K562 (cell line): Measurements from ENCODE around the gene MAGEA4. TPM values are rescaled to one million over a fixed set of nuclear protein-coding genes. Genes with fewer than 3 reads are reported as not detected.
"Not testable (repeated sequence)": the region's sequence is repeated elsewhere in the genome, so short reads cannot be mapped to it uniquely, and the experiment has no call there.

Experiments
- ATAC-seq: fragments of 200-7000 bp; cut with Tn5 transposase; 3 replicates; pipeline ENCODE4 v1.9.1; 2020; ENCODE audit warnings: moderate library complexity
- BruUV-seq: library from RNA; stranded (reverse); fragments of 400-500 nt; replicated peaks from 2 replicates; lab custom pipeline; 2021; lab: Mats Ljungman, UMichigan
- CTCF ChIA-PET: fragments of 300-600 bp; formaldehyde crosslinking; extraction: SDS; loops from one replicate; lab custom pipeline; 2021; ENCODE audit warnings: low intra/inter-chr PET ratio; lab: Yijun Ruan, JAX
- POLR2A ChIA-PET: fragments of 300-600, 350-650 bp; sonication (Branson Sonifier 250); formaldehyde crosslinking; extraction: SDS; loops from one replicate; lab custom pipeline; 2021; ENCODE audit warnings: antibody characterized with exemption, inconsistent platforms; lab: Yijun Ruan, JAX
- DNase-seq, 4 experiments: peaks; one replicate each; pipeline versions ENCODE4 v3.0.0 to v3.0.0-alpha.2; 2011 to 2018; ENCODE audit warnings: low spot score in 3 of 4, mixed read lengths in 3 of 4; ENCODE audit errors: extremely low read depth in 1 of 4
- FAIRE-seq: peaks from 2 replicates; lab custom pipeline; 2011; peaks lifted over from hg19 to GRCh38; lab: Jason Lieb, UNC
- H2AFZ ChIP-seq: 2 replicates; pipeline ENCODE4 v1.6.0; 2011; ENCODE audit warnings: low read depth, low read length, control low read depth, inconsistent platforms
- H3K27ac ChIP-seq: fragments of 200-600 bp; 3 replicates; pipeline ENCODE4 v1.8.0; 2011; ENCODE audit warnings: low read depth, mild to moderate bottlenecking, control low read depth, inconsistent platforms, low read length, moderate library complexity, mixed read lengths; ENCODE audit errors: extremely low read depth
- H3K27me3 ChIP-seq, 2 experiments: fragments of 300-600 bp in 1 of 2; 2 replicates in 1 of 2; 3 replicates in 1 of 2; pipeline versions ENCODE4 v1.6.0 to v1.8.0; 2011; ENCODE audit warnings: inconsistent platforms in 2 of 2, low read length in 2 of 2, mild to moderate bottlenecking in 1 of 2, mixed read lengths in 1 of 2, moderate library complexity in 1 of 2; ENCODE audit not compliant: control insufficient read depth in 2 of 2, insufficient read depth in 2 of 2
- H3K36me3 ChIP-seq: fragments of 300-600 bp; 3 replicates; pipeline ENCODE4 v1.8.0; 2011; ENCODE audit warnings: mild to moderate bottlenecking, low read length, inconsistent platforms; ENCODE audit not compliant: control insufficient read depth, insufficient read depth
- H3K4me1 ChIP-seq, 2 experiments: fragments of 200-600 bp in 1 of 2; replicated peaks in 1 of 2; 2 replicates in 1 of 2; 3 replicates in 1 of 2; pipeline versions ENCODE4 v1.5.1 to v1.8.0; 2011; ENCODE audit warnings: inconsistent platforms in 2 of 2, low read length in 2 of 2, mild to moderate bottlenecking in 1 of 2, mixed read lengths in 1 of 2, moderate library complexity in 1 of 2; ENCODE audit not compliant: control insufficient read depth in 2 of 2, insufficient read depth in 2 of 2
- H3K4me2 ChIP-seq: 2 replicates; pipeline ENCODE4 v1.6.1; 2011; ENCODE audit warnings: low read length, control low read depth, inconsistent platforms, mixed read lengths; ENCODE audit not compliant: insufficient read depth
- H3K4me3 ChIP-seq: fragments of 200-600 bp; sonication (generic), shearing (Covaris generic); 2 replicates; pipeline ENCODE4 v1.5.1; 2016; ENCODE audit warnings: control low read depth, inconsistent platforms
- H3K79me2 ChIP-seq: fragments of 200-600 bp; 3 replicates; pipeline ENCODE4 v1.8.0; 2011; ENCODE audit warnings: low read length, inconsistent platforms; ENCODE audit not compliant: control insufficient read depth, insufficient read depth
- H3K9ac ChIP-seq, 2 experiments: 2 replicates each; pipeline versions ENCODE4 v1.6.0 to v1.6.1; 2011; ENCODE audit warnings: low read depth in 2 of 2, low read length in 2 of 2, control low read depth in 1 of 2, inconsistent platforms in 1 of 2, mild to moderate bottlenecking in 1 of 2, mixed read lengths in 1 of 2; ENCODE audit not compliant: insufficient read depth in 1 of 2
- H3K9me1 ChIP-seq: one replicate; pipeline ENCODE4 v1.6.0; 2011; ENCODE audit warnings: inconsistent platforms, mild to moderate bottlenecking, low read length, moderate library complexity; ENCODE audit not compliant: control insufficient read depth, insufficient read depth
- H3K9me3 ChIP-seq: replicated peaks from 2 replicates; pipeline ENCODE4 v1.5.1; 2011; ENCODE audit warnings: low read depth, low read length, inconsistent platforms; ENCODE audit not compliant: control insufficient read depth, insufficient read depth
- H4K20me1 ChIP-seq: replicated peaks from 2 replicates; pipeline ENCODE4 v1.6.1; 2011; ENCODE audit warnings: low read length, inconsistent platforms, mixed read lengths; ENCODE audit not compliant: control insufficient read depth, insufficient read depth
- GABPA ChIP-seq: fragments of 200-800 bp; sonication (Bioruptor generic); conservative IDR thresholded peaks from 2 replicates; pipeline ENCODE4 v1.6.1; 2016; ENCODE audit warnings: low read depth, missing genetic modification characterization, missing compliant biosample characterization
- GABPB1 ChIP-seq: sonication (generic); formaldehyde crosslinking; IDR thresholded peaks from 2 replicates; pipeline ENCODE4 v1.8.0; 2022; ENCODE audit warnings: mild to moderate bottlenecking, missing genetic modification reagents
- KDM4B ChIP-seq, 2 experiments: fragments of 450-650 bp in 1 of 2; sonication (generic) in 1 of 2; IDR thresholded peaks; 2 replicates each; pipeline ENCODE4 v1.6.1; 2016 to 2017; ENCODE audit warnings: borderline replicate concordance in 2 of 2, antibody characterized with exemption in 1 of 2, low read depth in 1 of 2, mild to moderate bottlenecking in 1 of 2
- MBD2 ChIP-seq: sonication (generic); IDR thresholded peaks from 2 replicates; pipeline ENCODE4 v1.6.1; 2016; ENCODE audit warnings: low read depth, borderline replicate concordance
- NR2F6 ChIP-seq: fragments of 450-650 bp; formaldehyde crosslinking; IDR thresholded peaks from 2 replicates; pipeline ENCODE4 v1.4.0; 2020; ENCODE audit warnings: mild to moderate bottlenecking
- PTBP1 ChIP-seq: fragments of 200-400 bp; formaldehyde crosslinking; IDR thresholded peaks from 2 replicates; pipeline ENCODE4 v1.6.1; 2017; ENCODE audit warnings: low read depth, low read length
- SP1 ChIP-seq: sonication (generic); formaldehyde crosslinking; IDR thresholded peaks from 2 replicates; pipeline ENCODE4 v1.8.1; 2022; ENCODE audit warnings: mild to moderate bottlenecking, missing genetic modification reagents
- ZNF551 ChIP-seq: fragments of 250-450 bp; sonication (Bioruptor Pico); IDR thresholded peaks from 2 replicates; pipeline ENCODE4 v1.5.0; 2021; ENCODE audit warnings: mild to moderate bottlenecking, moderate library complexity
- ZNF586 ChIP-seq: fragments of 450-650 bp; formaldehyde crosslinking; conservative IDR thresholded peaks from 2 replicates; pipeline ENCODE4 v1.4.0; 2020; ENCODE audit warnings: mild to moderate bottlenecking, moderate library complexity
- ZNF76 ChIP-seq: fragments of 250-450 bp; sonication (Bioruptor Pico); IDR thresholded peaks from 2 replicates; pipeline ENCODE4 v1.4.0; 2020; ENCODE audit warnings: mild to moderate bottlenecking, moderate library complexity, borderline replicate concordance
- ZNF766 ChIP-seq: fragments of 200-800 bp; sonication (Bioruptor generic); conservative IDR thresholded peaks from 2 replicates; pipeline ENCODE4 v1.6.1; 2016; ENCODE audit warnings: missing genetic modification characterization, missing compliant biosample characterization
- WGBS: fragments of 100-300 bp; shearing (Covaris generic); methylation state at CpG from one replicate; pipeline ENCODE4 v1.1.6; 2016; ENCODE audit warnings: low coverage, mixed read lengths; ENCODE audit not compliant: insufficient coverage; ENCODE audit errors: missing lambda C conversion rate; 5-methylcytosine and 5-hydroxymethylcytosine counted together
- in situ Hi-C: fragments of 300-500 bp; cut with MboI; formaldehyde crosslinking; loops from 4 replicates; pipeline ENCODE4 v1.15.0; 2018; ENCODE audit warnings: inconsistent platforms, mixed read lengths
- intact Hi-C: fragments of 100-400 bp; cut with micrococcal nuclease; formaldehyde crosslinking; loops from 2 replicates; pipeline ENCODE4 v1.14.2; 2022
- polyA plus RNA-seq, 8 experiments: library from polyadenylated mRNA; depleted of rRNA in 4 of 8; stranded (reverse) in 5 of 8; unstranded in 3 of 8; fragments of >200 nt; fragmentation: Nextera tagmentation in 2 of 8; fragmentation: Illumina TruSeq in 1 of 8; extraction: Ambion mirVana in 2 of 8; extraction: Trizol in 1 of 8; gene quantifications; 2 replicates each; pipeline versions ENCODE4 v1.2.1 to v1.2.3, GENCODE V29; 2011 to 2014; ENCODE audit warnings: inconsistent platforms in 1 of 8, missing spikeins in 1 of 8
- total RNA-seq, 7 experiments: library from RNA; depleted of rRNA in 6 of 7; stranded (reverse); fragments of >200 nt in 6 of 7; fragmentation: Illumina TruSeq in 2 of 7; extraction: Trizol in 2 of 7; gene quantifications; 2 replicates each; pipeline versions ENCODE4 v1.2.1 to v1.2.3, GENCODE V29; 2011 to 2021; ENCODE audit warnings: low replicate concordance in 1 of 7
- TF ChIP-seq, protein P1 (sequence below): fragments of 450-650 bp; IDR thresholded peaks from 2 replicates; pipeline ENCODE4 v1.6.1; 2017; ENCODE audit warnings: antibody characterized with exemption

MAGEA4 gene
- total and polyA plus RNA-seq, 9 of the 15 experiments (the other 6 are each of a cell fraction or from before 2014, with no cell fraction given): 0.42 to 1.9 (median 0.69) TPM

DNA sequence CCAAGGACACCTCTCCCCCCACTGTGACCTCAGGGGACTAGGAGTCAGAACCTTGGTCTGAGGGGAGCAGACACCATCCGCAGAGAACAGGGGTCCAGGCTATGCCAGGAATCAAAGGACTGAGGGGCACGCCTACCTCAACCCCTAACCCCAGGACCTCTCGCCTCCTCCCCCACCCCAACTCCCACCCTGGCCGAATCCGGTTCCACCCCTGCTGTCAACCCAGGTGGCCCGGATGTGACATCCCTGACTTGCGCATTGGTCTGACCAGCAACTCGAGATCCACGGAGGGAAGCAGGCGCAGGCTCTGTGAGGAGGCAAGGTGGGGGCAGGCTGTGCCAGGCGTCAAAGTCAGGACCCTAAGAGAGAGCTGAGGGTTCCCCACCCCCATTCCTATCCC, 468 bp upstream of the MAGEA4 start:
- no peak for TF ChIP-seq ZNF586
- no peak for TF ChIP-seq ZNF766 (CRISPR knock-in tag)
- TF ChIP-seq GABPA: no peak
- TF ChIP-seq KDM4B (IDR thresholded peaks at IDR 0.05; ENCODE audit: borderline replicate concordance in 2 of 2, low read depth in 1 of 2): no peak
- TF ChIP-seq MBD2: no peak
- no peak for TF ChIP-seq SP1 (CRISPR knock-in tag)
- no peak for TF ChIP-seq GABPB1 (CRISPR knock-in tag)
- no peak for TF ChIP-seq ZNF551
- TF ChIP-seq NR2F6 (CRISPR knock-in tag): no peak
- no peak for TF ChIP-seq ZNF76 (CRISPR knock-in tag)
- TF ChIP-seq PTBP1: no peak
- TF ChIP-seq, protein P1, sequence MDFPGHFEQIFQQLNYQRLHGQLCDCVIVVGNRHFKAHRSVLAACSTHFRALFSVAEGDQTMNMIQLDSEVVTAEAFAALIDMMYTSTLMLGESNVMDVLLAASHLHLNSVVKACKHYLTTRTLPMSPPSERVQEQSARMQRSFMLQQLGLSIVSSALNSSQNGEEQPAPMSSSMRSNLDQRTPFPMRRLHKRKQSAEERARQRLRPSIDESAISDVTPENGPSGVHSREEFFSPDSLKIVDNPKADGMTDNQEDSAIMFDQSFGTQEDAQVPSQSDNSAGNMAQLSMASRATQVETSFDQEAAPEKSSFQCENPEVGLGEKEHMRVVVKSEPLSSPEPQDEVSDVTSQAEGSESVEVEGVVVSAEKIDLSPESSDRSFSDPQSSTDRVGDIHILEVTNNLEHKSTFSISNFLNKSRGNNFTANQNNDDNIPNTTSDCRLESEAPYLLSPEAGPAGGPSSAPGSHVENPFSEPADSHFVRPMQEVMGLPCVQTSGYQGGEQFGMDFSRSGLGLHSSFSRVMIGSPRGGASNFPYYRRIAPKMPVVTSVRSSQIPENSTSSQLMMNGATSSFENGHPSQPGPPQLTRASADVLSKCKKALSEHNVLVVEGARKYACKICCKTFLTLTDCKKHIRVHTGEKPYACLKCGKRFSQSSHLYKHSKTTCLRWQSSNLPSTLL: no peak
- intact Hi-C loops: no loop called here
- Histone ChIP-seq H3K79me2 (no peaks in the 10 kb centered on the region), H3K9me3 (no peaks in the 10 kb centered on the region), H2AFZ (no peak overlapping the region), H3K4me2 (no peak overlapping the region), H3K27ac (no peak overlapping the region), H3K9ac (no peak overlapping the region; a peak in 1 of 4 replicates), H3K4me1 (no peaks in the 10 kb centered on the region), H3K9me1 (no peaks in the 10 kb centered on the region), H3K4me3 (no peak overlapping the region), H3K27me3 (no peaks in the 10 kb centered on the region), H3K36me3 (no peaks in the 10 kb centered on the region), H4K20me1 (no peaks in the 10 kb centered on the region)
- no TSS peak for BruUV-seq
- CTCF ChIA-PET: no interaction called here
- in situ Hi-C loops: no loop called here
- POLR2A ChIA-PET: no interaction called here
- WGBS: 20% methylated on average over 4 of the region's 11 CpGs
- ATAC-seq (no peak), DNase-seq (no peak), FAIRE-seq (no peak)

DNA sequence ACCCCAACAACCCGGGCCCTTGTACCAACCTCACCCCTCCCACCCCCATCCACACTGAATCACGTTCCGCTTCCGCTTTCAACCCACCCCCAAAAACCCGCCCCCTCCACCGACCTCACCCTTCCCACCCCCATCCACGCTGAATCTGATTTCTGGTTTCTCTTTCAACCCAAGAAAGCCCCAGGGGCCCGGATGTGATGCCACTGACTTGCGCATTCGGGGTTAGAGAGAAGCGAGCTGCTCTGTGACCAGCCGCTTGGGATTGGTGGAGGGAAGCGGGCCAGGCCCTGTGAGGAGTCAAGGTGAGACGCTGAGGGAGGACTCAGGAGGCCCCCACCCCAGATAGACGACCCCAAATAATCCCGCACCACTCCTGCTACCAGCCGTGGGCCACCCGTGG, 6.0 kb downstream of the MAGEA4 start:
- H3K27ac ChIP-seq, H3K36me3 ChIP-seq, in situ Hi-C loops, intact Hi-C loops, H3K4me3 ChIP-seq, H3K9ac ChIP-seq, H3K9me1 ChIP-seq, H3K4me2 ChIP-seq, H3K27me3 ChIP-seq, DNase-seq, FAIRE-seq, POLR2A ChIA-PET, CTCF ChIA-PET, H2AFZ ChIP-seq, H4K20me1 ChIP-seq, ATAC-seq, H3K9me3 ChIP-seq, H3K4me1 ChIP-seq, H3K79me2 ChIP-seq, BruUV-seq: not testable (repeated sequence)
- WGBS: 83% methylated on average over 8 of the region's 18 CpGs
